Motor neuron (in vitro differentiated cells): Measurements from ENCODE around the gene PINK1. TPM values are rescaled to one million over a fixed set of nuclear protein-coding genes. Genes with fewer than 3 reads are reported as not detected.

ENCODE experiments used
- total RNA-seq, 8 experiments: library from RNA; unstranded; fragments of 300-600 nt; gene quantifications; 2 replicates each; pipeline versions ENCODE4 v1.2.3 to v1.2.4, GENCODE V29; 2022

Gene PINK1
- total RNA-seq, 8 experiments from 2014 or later = 22.7 to 117 (median 51.4) TPM

Other genes starting within 250 kb of the PINK1 start
- gene CAMK2N1, start 147.2 kb upstream of the PINK1 start, total RNA-seq = 100 to 1,000 TPM in 1 of 8 experiments, 10 to 100 TPM in 6, 1 to 10 TPM in 1; 2.9 to 120 (median 61.0) TPM
- 10 to 100 TPM; 21.0 to 36.3 (median 29.5) TPM for gene MUL1, start 125.3 kb upstream of the PINK1 start, total RNA-seq
- gene FAM43B, start 80.9 kb upstream of the PINK1 start, total RNA-seq = 1 to 10 TPM in 5 of 8 experiments, under 1 TPM in 3; 0.13 to 4.1 (median 1.8) TPM
- under 1 TPM in 1 of 8 experiments, not detected in 7; 0.61 TPM for gene CDA, start 44.4 kb upstream of the PINK1 start, total RNA-seq
- gene DDOST, start 27.9 kb downstream of the PINK1 start, total RNA-seq = 100 to 1,000 TPM; 156 to 335 (median 187) TPM
- gene KIF17, start 84.5 kb downstream of the PINK1 start, total RNA-seq = 10 to 100 TPM in 2 of 8 experiments, 1 to 10 TPM in 3, under 1 TPM in 3; 0.18 to 12.1 (median 6.8) TPM
- gene SH2D5, start 99.2 kb downstream of the PINK1 start, total RNA-seq = 1 to 10 TPM in 5 of 8 experiments, under 1 TPM in 3; 0.31 to 8.0 (median 2.9) TPM
- gene HP1BP3, start 153.8 kb downstream of the PINK1 start, total RNA-seq = 100 to 1,000 TPM in 7 of 8 experiments, 10 to 100 TPM in 1; 90.1 to 328 (median 166) TPM